Keratinocyte (primary cell): ENCODE results near the gene KIF5B. TPM values are rescaled to one million over a fixed set of nuclear protein-coding genes. Genes with fewer than 3 reads are reported as not detected.

Source experiments
- DNase-seq: peaks from one replicate; pipeline ENCODE4 v3.0.0-alpha.2; 2011; ENCODE audit warnings: low read depth, missing footprints, low spot score
- FAIRE-seq: peaks from 2 replicates; lab custom pipeline; 2011; peaks lifted over from hg19 to GRCh38; lab: Jason Lieb, UNC
- H2AFZ ChIP-seq: 2 replicates; pipeline ENCODE4 v1.6.0; 2012; ENCODE audit warnings: low read length, control low read depth, inconsistent platforms; ENCODE audit not compliant: control insufficient read depth
- H3K27ac ChIP-seq: 2 replicates; pipeline ENCODE4 v1.5.1; 2011; ENCODE audit warnings: low read length; ENCODE audit not compliant: control insufficient read depth, insufficient read depth
- H3K27me3 ChIP-seq: 3 replicates; pipeline ENCODE4 v1.6.0; 2011; ENCODE audit warnings: low read length; ENCODE audit not compliant: control insufficient read depth, insufficient read depth; ENCODE audit errors: extremely low read depth
- H3K36me3 ChIP-seq, 2 experiments: 2 replicates in 1 of 2; 3 replicates in 1 of 2; pipeline ENCODE4 v1.5.1; 2011; ENCODE audit warnings: low read length in 2 of 2, mild to moderate bottlenecking in 1 of 2; ENCODE audit not compliant: control insufficient read depth in 2 of 2, insufficient read depth in 2 of 2; ENCODE audit errors: extremely low read depth in 1 of 2
- H3K4me1 ChIP-seq: 3 replicates; pipeline ENCODE4 v1.5.1; 2011; ENCODE audit warnings: low read length; ENCODE audit not compliant: control insufficient read depth, insufficient read depth; ENCODE audit errors: extremely low read depth
- H3K4me2 ChIP-seq: 3 replicates; pipeline ENCODE4 v1.6.0; 2011; ENCODE audit warnings: low read depth, low read length; ENCODE audit not compliant: control insufficient read depth, insufficient read depth; ENCODE audit errors: extremely low read depth
- H3K4me3 ChIP-seq, 3 experiments: fragments of 200-600 bp in 1 of 3; sonication (generic) in 1 of 3; 2 replicates in 2 of 3; 3 replicates in 1 of 3; pipeline ENCODE4 v1.5.1; 2011 to 2016; ENCODE audit warnings: low read length in 3 of 3, mild to moderate bottlenecking in 3 of 3, control low read depth in 2 of 3, inconsistent platforms in 1 of 3, low read depth in 1 of 3, mixed read lengths in 1 of 3, mixed run types in 1 of 3, moderate library complexity in 1 of 3; ENCODE audit not compliant: control insufficient read depth in 2 of 3, insufficient read depth in 2 of 3; ENCODE audit errors: extremely low read depth in 1 of 3
- H3K79me2 ChIP-seq: 2 replicates; pipeline ENCODE4 v1.6.0; 2012; ENCODE audit warnings: low read length; ENCODE audit not compliant: control insufficient read depth, insufficient read depth
- H3K9ac ChIP-seq: 3 replicates; pipeline ENCODE4 v1.6.0; 2011; ENCODE audit warnings: low read length; ENCODE audit not compliant: control insufficient read depth, insufficient read depth; ENCODE audit errors: extremely low read depth
- H3K9me1 ChIP-seq: 3 replicates; pipeline ENCODE4 v1.6.0; 2011; ENCODE audit warnings: low read length; ENCODE audit not compliant: control insufficient read depth, insufficient read depth; ENCODE audit errors: extremely low read depth
- H3K9me3 ChIP-seq: 2 replicates; pipeline ENCODE4 v1.5.1; 2012; ENCODE audit warnings: low read depth, low read length; ENCODE audit not compliant: control insufficient read depth
- H4K20me1 ChIP-seq: 3 replicates; pipeline ENCODE4 v1.6.0; 2011; ENCODE audit warnings: low read length; ENCODE audit not compliant: control insufficient read depth, insufficient read depth; ENCODE audit errors: extremely low read depth
- EZH2 ChIP-seq: IDR thresholded peaks from one replicate; pipeline ENCODE4 v1.6.1; 2012; ENCODE audit warnings: inconsistent platforms, mild to moderate bottlenecking, low read length, moderate library complexity
- dilution Hi-C: fragments of 300-500 bp; cut with MboI; formaldehyde crosslinking; loops from one replicate; pipeline ENCODE4 v1.7.0; 2020; ENCODE audit warnings: low sequenced_read_pairs; ENCODE audit not compliant: extremely low pct_ligation_motif_present
- polyA plus RNA-seq, 5 experiments: library from polyadenylated mRNA; depleted of rRNA in 3 of 5; stranded (reverse) in 3 of 5; stranded (forward) in 1 of 5; unstranded in 1 of 5; fragments of >200 nt; gene quantifications; 1 replicate in 1 of 5; 2 replicates in 3 of 5; 3 replicates in 1 of 5; pipeline versions ENCODE4 v1.2.1 to v1.2.3, GENCODE V29; 2011 to 2012; ENCODE audit warnings: missing spikeins in 2 of 5, low read depth in 1 of 5, low replicate concordance in 1 of 5
- TF ChIP-seq, protein P1 (sequence below), 3 experiments: IDR thresholded peaks in 1 of 3; conservative IDR thresholded peaks in 1 of 3; optimal IDR thresholded peaks in 1 of 3; 2 replicates in 2 of 3; 3 replicates in 1 of 3; pipeline versions ENCODE3 to v1.5.1; 2011; ENCODE audit warnings: low read length in 3 of 3, mild to moderate bottlenecking in 3 of 3, moderate library complexity in 2 of 3, control low read depth in 1 of 3, inconsistent platforms in 1 of 3; ENCODE audit not compliant: insufficient read depth in 2 of 3; ENCODE audit errors: extremely low read depth in 1 of 3

KIF5B gene
- polyA plus RNA-seq, 1 donor (not counting 4 experiments of a cell fraction or from before 2014, with no cell fraction given) = 82.1 TPM

DNA sequence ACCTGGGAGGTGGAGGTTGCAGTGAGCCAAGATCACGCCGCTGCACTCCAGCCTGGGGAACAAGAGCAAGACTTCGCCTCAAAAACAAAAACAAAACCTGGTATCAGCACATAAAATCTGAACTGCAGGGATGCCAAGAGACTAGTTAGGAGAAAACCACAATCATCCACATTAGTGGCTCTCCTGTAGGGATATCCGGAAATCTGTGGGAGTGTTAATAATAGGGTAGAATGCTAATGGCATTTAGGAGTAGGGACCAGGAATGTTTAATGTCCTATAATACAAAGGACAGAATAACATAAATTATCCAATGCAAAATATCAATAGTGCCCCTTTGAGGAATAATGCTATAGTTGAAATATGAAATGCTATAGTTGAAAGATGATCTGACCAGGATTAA, 24.3 kb downstream of the KIF5B start:
- H3K4me3 ChIP-seq = no peak overlapping the region
- peaks cover 25% of the 10 kb centered on the region for H3K79me2 ChIP-seq
- H4K20me1 ChIP-seq = peaks cover 2% of the 10 kb centered on the region
- H3K9ac ChIP-seq = no peak overlapping the region
- no peaks in the 10 kb centered on the region for H3K4me1 ChIP-seq
- TF ChIP-seq, protein P1, sequence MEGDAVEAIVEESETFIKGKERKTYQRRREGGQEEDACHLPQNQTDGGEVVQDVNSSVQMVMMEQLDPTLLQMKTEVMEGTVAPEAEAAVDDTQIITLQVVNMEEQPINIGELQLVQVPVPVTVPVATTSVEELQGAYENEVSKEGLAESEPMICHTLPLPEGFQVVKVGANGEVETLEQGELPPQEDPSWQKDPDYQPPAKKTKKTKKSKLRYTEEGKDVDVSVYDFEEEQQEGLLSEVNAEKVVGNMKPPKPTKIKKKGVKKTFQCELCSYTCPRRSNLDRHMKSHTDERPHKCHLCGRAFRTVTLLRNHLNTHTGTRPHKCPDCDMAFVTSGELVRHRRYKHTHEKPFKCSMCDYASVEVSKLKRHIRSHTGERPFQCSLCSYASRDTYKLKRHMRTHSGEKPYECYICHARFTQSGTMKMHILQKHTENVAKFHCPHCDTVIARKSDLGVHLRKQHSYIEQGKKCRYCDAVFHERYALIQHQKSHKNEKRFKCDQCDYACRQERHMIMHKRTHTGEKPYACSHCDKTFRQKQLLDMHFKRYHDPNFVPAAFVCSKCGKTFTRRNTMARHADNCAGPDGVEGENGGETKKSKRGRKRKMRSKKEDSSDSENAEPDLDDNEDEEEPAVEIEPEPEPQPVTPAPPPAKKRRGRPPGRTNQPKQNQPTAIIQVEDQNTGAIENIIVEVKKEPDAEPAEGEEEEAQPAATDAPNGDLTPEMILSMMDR (optimal IDR thresholded peaks at IDR 0.05 in 1 of 3, IDR thresholded peaks at IDR 0.05 in 1 of 3, conservative IDR thresholded peaks at IDR 0.05 in 1 of 3; ENCODE audit: extremely low read depth in 1 of 3, insufficient read depth in 2 of 3, low read length in 3 of 3) = no peak
- no peak for TF ChIP-seq EZH2
- no peak overlapping the region for H2AFZ ChIP-seq
- no peak overlapping the region for H3K4me2 ChIP-seq
- H3K27ac ChIP-seq = no peak overlapping the region
- no peaks in the 10 kb centered on the region for H3K9me3 ChIP-seq
- H3K36me3 ChIP-seq = peaks cover 29 to 34% of the 10 kb centered on the region in 2 experiments
- dilution Hi-C loops = no loop called here
- FAIRE-seq (no peak), DNase-seq (no peak)
- H3K27me3 ChIP-seq = no peaks in the 10 kb centered on the region
- no peaks in the 10 kb centered on the region for H3K9me1 ChIP-seq

DNA sequence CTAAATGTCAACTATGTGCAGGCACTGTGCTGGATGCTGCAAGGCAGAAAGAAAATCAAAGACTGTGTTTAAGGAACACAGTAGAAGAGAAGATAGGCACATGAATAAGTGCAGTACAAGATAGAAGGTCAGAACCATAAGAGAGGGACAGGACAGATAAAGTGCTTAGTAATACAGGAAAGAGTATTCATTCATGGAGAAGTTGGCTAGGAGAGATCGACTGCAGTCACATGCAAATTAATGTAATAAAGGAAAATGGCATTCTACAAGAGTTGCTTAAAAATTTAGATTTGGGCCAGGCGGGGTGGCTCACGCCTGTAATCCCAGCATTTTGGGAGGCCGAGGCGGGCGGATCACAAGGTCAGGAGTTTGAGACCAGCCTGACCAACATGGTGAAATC, 24.8 kb downstream of the KIF5B start:
- H3K4me1 ChIP-seq = no peaks in the 10 kb centered on the region
- H4K20me1 ChIP-seq = peaks cover 4% of the 10 kb centered on the region
- H3K27ac ChIP-seq = no peak overlapping the region
- no peaks in the 10 kb centered on the region for H3K9me3 ChIP-seq
- DNase-seq (no peak), FAIRE-seq (no peak)
- no peak overlapping the region for H2AFZ ChIP-seq
- H3K27me3 ChIP-seq = no peaks in the 10 kb centered on the region
- H3K9me1 ChIP-seq = no peaks in the 10 kb centered on the region
- H3K79me2 ChIP-seq = peaks cover 28% of the 10 kb centered on the region
- H3K4me2 ChIP-seq = no peak overlapping the region
- TF ChIP-seq, protein P1 (optimal IDR thresholded peaks at IDR 0.05 in 1 of 3, IDR thresholded peaks at IDR 0.05 in 1 of 3, conservative IDR thresholded peaks at IDR 0.05 in 1 of 3; ENCODE audit: extremely low read depth in 1 of 3, insufficient read depth in 2 of 3, low read length in 3 of 3) = no peak
- peaks cover 29 to 34% of the 10 kb centered on the region in 2 experiments for H3K36me3 ChIP-seq
- dilution Hi-C loops = no loop called here
- no peak overlapping the region for H3K9ac ChIP-seq
- no peak overlapping the region for H3K4me3 ChIP-seq
